Hypothalamus (tissue), 51 donors: ENCODE data around the gene PLEKHG4B.

Source experiments
- DNase-seq, 51 donors: peaks; one replicate each; lab custom pipeline; 2025; lab: John Stamatoyannopoulos, UW

The PLEKHG4B gene

GRCh38 chr5:195401-196160, 103.6 kb downstream of the PLEKHG4B start:
- no peak for DNase-seq

- no peak for DNase-seq
Measured at GRCh38 chr5:196350-196749, 104.4 kb downstream of the PLEKHG4B start.

GRCh38 chr5:197031-197430, 105.1 kb downstream of the PLEKHG4B start:
- peak in 12 of 51 donors; percentile 2 to 46 (median 12) for DNase-seq

- DNase-seq: no peak
Measured at GRCh38 chr5:197892-198489, 106.0 kb downstream of the PLEKHG4B start.

GRCh38 chr5:198516-199196, 106.7 kb downstream of the PLEKHG4B start:
- DNase-seq: no peak

- no peak for DNase-seq
Measured at GRCh38 chr5:199197-199949, 107.4 kb downstream of the PLEKHG4B start.

GRCh38 chr5:199950-200645, 108.1 kb downstream of the PLEKHG4B start:
- no peak for DNase-seq

- DNase-seq: no peak
Measured at GRCh38 chr5:200985-201384, 109.0 kb downstream of the PLEKHG4B start.

- DNase-seq: no peak
Measured at GRCh38 chr5:201672-202071, 109.7 kb downstream of the PLEKHG4B start.

GRCh38 chr5:203246-203930, 111.4 kb downstream of the PLEKHG4B start:
- DNase-seq: no peak

- DNase-seq: no peak
Measured at GRCh38 chr5:204001-204400, 112.0 kb downstream of the PLEKHG4B start.

- DNase-seq: no peak
Measured at GRCh38 chr5:204462-204861, 112.5 kb downstream of the PLEKHG4B start.

GRCh38 chr5:204966-205670, 113.2 kb downstream of the PLEKHG4B start:
- no peak for DNase-seq

- no peak for DNase-seq
Measured at GRCh38 chr5:206406-206805, 114.4 kb downstream of the PLEKHG4B start.

- no peak for DNase-seq
Measured at GRCh38 chr5:206927-207536, 115.1 kb downstream of the PLEKHG4B start.

- no peak for DNase-seq
Measured at GRCh38 chr5:207599-207998, 115.6 kb downstream of the PLEKHG4B start.

GRCh38 chr5:208449-209114, 116.6 kb downstream of the PLEKHG4B start:
- DNase-seq: no peak

GRCh38 chr5:213803-214395, 121.9 kb downstream of the PLEKHG4B start:
- no peak for DNase-seq
